Osteoblast (primary cell): ENCODE data around the gene VSTM2L. TPM values are rescaled to one million over a fixed set of nuclear protein-coding genes. Genes with fewer than 3 reads are reported as not detected.

Source experiments
- DNase-seq: peaks from one replicate; pipeline ENCODE4 v3.0.0; 2011; ENCODE audit warnings: low spot score, mixed read lengths; ENCODE audit not compliant: insufficient read length; ENCODE audit errors: missing footprints
- H2AFZ ChIP-seq: 2 replicates; pipeline ENCODE4 v1.6.0; 2011; ENCODE audit warnings: mild to moderate bottlenecking, low read length
- H3K27ac ChIP-seq: 2 replicates; pipeline ENCODE4 v1.5.1; 2011; ENCODE audit warnings: mild to moderate bottlenecking, low read depth, low read length, moderate library complexity
- H3K27me3 ChIP-seq: 2 replicates; pipeline ENCODE4 v1.6.0; 2012; ENCODE audit warnings: mild to moderate bottlenecking, control low read depth, inconsistent platforms, low read length, moderate library complexity; ENCODE audit not compliant: insufficient read depth
- H3K36me3 ChIP-seq: 2 replicates; pipeline ENCODE4 v1.5.1; 2011; ENCODE audit warnings: mild to moderate bottlenecking, low read length, control low read depth, moderate library complexity; ENCODE audit not compliant: insufficient read depth
- H3K4me1 ChIP-seq: 2 replicates; pipeline ENCODE4 v1.5.1; 2011; ENCODE audit warnings: mild to moderate bottlenecking, low read length, control low read depth, moderate library complexity; ENCODE audit not compliant: insufficient read depth
- H3K4me2 ChIP-seq: 2 replicates; pipeline ENCODE4 v1.6.0; 2011; ENCODE audit warnings: mild to moderate bottlenecking, low read length; ENCODE audit not compliant: insufficient read depth
- H3K4me3 ChIP-seq: fragments of 200-600 bp; sonication (generic); 3 replicates; pipeline ENCODE4 v1.5.1; 2012; ENCODE audit warnings: mild to moderate bottlenecking, low read length, inconsistent platforms; ENCODE audit not compliant: insufficient read depth
- H3K79me2 ChIP-seq: 2 replicates; pipeline ENCODE4 v1.6.0; 2012; ENCODE audit warnings: mild to moderate bottlenecking, low read length, control low read depth, inconsistent platforms; ENCODE audit not compliant: insufficient read depth
- H3K9me3 ChIP-seq: 2 replicates; pipeline ENCODE4 v1.5.1; 2011; ENCODE audit warnings: low read depth, low read length, control low read depth
- H4K20me1 ChIP-seq: 2 replicates; pipeline ENCODE4 v1.6.0; 2012; ENCODE audit warnings: mild to moderate bottlenecking, low read length, control low read depth; ENCODE audit not compliant: insufficient read depth
- CTCF ChIP-seq: IDR thresholded peaks from 2 replicates; pipeline ENCODE4 v1.5.1; 2011; ENCODE audit warnings: mild to moderate bottlenecking, low read depth, low read length, moderate library complexity; ENCODE audit errors: extremely low read depth
- total RNA-seq: library from RNA; depleted of rRNA; stranded (reverse); fragments of >200 nt; gene quantifications from 2 replicates; pipeline ENCODE4 v1.2.3, GENCODE V29; 2012

VSTM2L gene
- total RNA-seq, 1 donor, result 2.5 TPM

DNA sequence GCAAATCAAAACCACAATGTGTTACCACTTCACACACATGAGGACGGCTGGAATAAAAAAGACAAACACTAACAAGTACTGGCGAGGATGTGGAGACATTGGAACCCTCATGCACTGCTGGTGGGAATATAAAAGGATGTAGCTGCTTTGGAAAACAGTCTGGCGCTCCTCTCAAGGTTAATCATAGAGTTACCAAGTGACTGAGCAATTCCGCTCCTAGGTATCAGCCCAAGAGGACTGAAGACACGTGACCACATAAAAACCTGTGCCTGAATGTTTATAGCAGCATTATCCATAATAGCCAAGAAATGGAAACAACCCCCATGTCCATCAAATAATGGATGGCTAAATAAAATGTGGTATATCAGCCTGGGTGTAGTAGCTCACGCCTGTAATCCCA lies 45.0 kb downstream of the VSTM2L start:
- no peak for TF ChIP-seq CTCF
- no peak overlapping the region for H3K27ac ChIP-seq
- H3K79me2 ChIP-seq, result no peaks in the 10 kb centered on the region
- H4K20me1 ChIP-seq, result no peaks in the 10 kb centered on the region
- H3K36me3 ChIP-seq, result no peaks in the 10 kb centered on the region
- H3K27me3 ChIP-seq, result peaks cover 17% of the 10 kb centered on the region
- H3K4me3 ChIP-seq, result no peak overlapping the region
- no peak overlapping the region for H3K4me2 ChIP-seq
- DNase-seq, result no peak
- H2AFZ ChIP-seq, result no peak overlapping the region
- no peaks in the 10 kb centered on the region for H3K4me1 ChIP-seq
- H3K9me3 ChIP-seq, result peaks cover 8% of the 10 kb centered on the region

GRCh38 chr20:37948956-37949355 lies 46.0 kb downstream of the VSTM2L start:
- Histone ChIP-seq H3K4me1 (no peaks in the 10 kb centered on the region), H3K4me2 (no peak overlapping the region), H3K27me3 (peaks cover 17% of the 10 kb centered on the region), H2AFZ (no peak overlapping the region), H3K9me3 (peaks cover 8% of the 10 kb centered on the region), H3K4me3 (no peak overlapping the region), H3K27ac (no peak overlapping the region), H4K20me1 (no peaks in the 10 kb centered on the region), H3K36me3 (no peaks in the 10 kb centered on the region), H3K79me2 (no peaks in the 10 kb centered on the region)
- no peak for TF ChIP-seq CTCF
- DNase-seq, result no peak

GRCh38 chr20:37954190-37954589 lies 51.3 kb downstream of the VSTM2L start:
- Histone ChIP-seq H3K4me3 (no peak overlapping the region), H3K27me3 (peaks cover 46% of the 10 kb centered on the region), H2AFZ (no peak overlapping the region), H3K4me2 (no peak overlapping the region), H3K27ac (no peak overlapping the region), H4K20me1 (no peaks in the 10 kb centered on the region), H3K36me3 (no peaks in the 10 kb centered on the region), H3K79me2 (no peaks in the 10 kb centered on the region), H3K9me3 (no peaks in the 10 kb centered on the region), H3K4me1 (no peaks in the 10 kb centered on the region)
- no peak for TF ChIP-seq CTCF
- DNase-seq, result no peak

- peaks cover 44% of the 10 kb centered on the region for H3K27me3 ChIP-seq
- H3K4me1 ChIP-seq, result no peaks in the 10 kb centered on the region
- no peak for DNase-seq
- H3K4me3 ChIP-seq, result no peak overlapping the region
- H2AFZ ChIP-seq, result no peak overlapping the region
- H3K27ac ChIP-seq, result no peak overlapping the region
- no peak for TF ChIP-seq CTCF
- no peaks in the 10 kb centered on the region for H4K20me1 ChIP-seq
- no peaks in the 10 kb centered on the region for H3K36me3 ChIP-seq
- no peak overlapping the region for H3K4me2 ChIP-seq
- no peaks in the 10 kb centered on the region for H3K9me3 ChIP-seq
- no peaks in the 10 kb centered on the region for H3K79me2 ChIP-seq
Measured at GRCh38 chr20:37954626-37955025, 51.7 kb downstream of the VSTM2L start.
